ENCODE data around the gene PPP1CA.

PPP1CA gene

GRCh38 chr11:67441731-67442351, 40.2 kb upstream of the PPP1CA start:
- Histone ChIP-seq H3K4me1 (ENCODE audit: control extremely low read depth in 1 of 4, control insufficient read depth in 4 of 4, insufficient read depth in 4 of 4, low read length in 3 of 4) (peaks cover 1 to 73% (median 65%) of the 10 kb centered on the region in 4 experiments), H3K27ac (ENCODE audit: insufficient read depth in 1 of 2, low read depth in 1 of 2, low read length in 2 of 2, poor library complexity in 1 of 2, severe bottlenecking in 2 of 2) (no peak overlapping the region), H3K36me3 (ENCODE audit: control insufficient read depth in 4 of 4, insufficient read depth in 4 of 4, low read length in 3 of 4) (peaks cover 0 to 25% (median 0%) of the 10 kb centered on the region in 4 experiments), H3K9me3 (ENCODE audit: control extremely low read depth in 1 of 5, control insufficient read depth in 4 of 5, insufficient read depth in 2 of 5, low read depth in 1 of 5, low read length in 4 of 5) (no peaks in the 10 kb centered on the region), H3K27me3 (replicated peaks in 2 of 5; ENCODE audit: control insufficient read depth in 4 of 5, insufficient read depth in 5 of 5, low read length in 4 of 5) (no peaks in the 10 kb centered on the region), H3K4me3 (ENCODE audit: control insufficient read depth in 1 of 7, extremely low read depth in 1 of 7, insufficient read depth in 4 of 7, low read depth in 2 of 7, low read length in 6 of 7) (no peak overlapping the region)
- no peak for DNase-seq
- CTCF ChIA-PET, result interaction anchor here (1.2 to 2.1 kb wide), 4 partner anchors 13 to 51 kb away, joined by 3 to 11 read pairs (median 3); partner anchors contain the start of genes PPP1CA, RAD9A and RPS6KB2
- 93% methylated on average over 28 of the region's 28 CpGs for WGBS (ENCODE audit: insufficient coverage)
- POLR2A ChIA-PET, result no interaction called here

GRCh38 chr11:67441098-67441563, 39.5 kb upstream of the PPP1CA start:
- Histone ChIP-seq H3K27me3 (replicated peaks in 2 of 5; ENCODE audit: control insufficient read depth in 4 of 5, insufficient read depth in 5 of 5, low read length in 4 of 5) (no peaks in the 10 kb centered on the region), H3K9me3 (ENCODE audit: control extremely low read depth in 1 of 5, control insufficient read depth in 4 of 5, insufficient read depth in 2 of 5, low read depth in 1 of 5, low read length in 4 of 5) (no peaks in the 10 kb centered on the region), H3K4me3 (ENCODE audit: control insufficient read depth in 1 of 7, extremely low read depth in 1 of 7, insufficient read depth in 4 of 7, low read depth in 2 of 7, low read length in 6 of 7) (no peak overlapping the region), H3K27ac (ENCODE audit: insufficient read depth in 1 of 2, low read depth in 1 of 2, low read length in 2 of 2, poor library complexity in 1 of 2, severe bottlenecking in 2 of 2) (no peak overlapping the region), H3K36me3 (ENCODE audit: control insufficient read depth in 4 of 4, insufficient read depth in 4 of 4, low read length in 3 of 4) (peaks cover 0 to 29% (median 0%) of the 10 kb centered on the region in 4 experiments), H3K4me1 (ENCODE audit: control extremely low read depth in 1 of 4, control insufficient read depth in 4 of 4, insufficient read depth in 4 of 4, low read length in 3 of 4) (peaks cover 1 to 80% (median 71%) of the 10 kb centered on the region in 4 experiments)
- CTCF ChIA-PET, result interaction anchor here (0.6 to 2.1 kb wide), 7 partner anchors 9 to 64 kb away, joined by 3 to 11 read pairs (median 3); partner anchors contain the start of genes PITPNM1, PPP1CA, RAD9A and RPS6KB2
- POLR2A ChIA-PET, result interaction anchor here (1.4 kb wide), 1 partner anchor 40 kb away, joined by 6 read pairs; the partner anchor contains the start of gene PPP1CA
- WGBS (ENCODE audit: insufficient coverage), result 85% methylated on average over 19 of the region's 21 CpGs
- DNase-seq, result no peak

GRCh38 chr11:67440229-67441097, 38.8 kb upstream of the PPP1CA start:
- ChIA-PET POLR2A (interaction anchor here (1.4 kb wide), 1 partner anchor 39 kb away, joined by 6 read pairs; the partner anchor contains the start of gene PPP1CA), CTCF (interaction anchor here (0.6 to 2.1 kb wide), 9 partner anchors 9 to 65 kb away, joined by 3 to 11 read pairs (median 3); partner anchors contain the start of genes PITPNM1, PPP1CA, RAD9A and RPS6KB2)
- H3K27ac ChIP-seq (ENCODE audit: insufficient read depth in 1 of 2, low read depth in 1 of 2, low read length in 2 of 2, poor library complexity in 1 of 2, severe bottlenecking in 2 of 2), result no peak overlapping the region
- H3K9me3 ChIP-seq (ENCODE audit: control extremely low read depth in 1 of 5, control insufficient read depth in 4 of 5, insufficient read depth in 2 of 5, low read depth in 1 of 5, low read length in 4 of 5), result no peaks in the 10 kb centered on the region
- 60% methylated on average over 14 of the region's 17 CpGs for WGBS (ENCODE audit: insufficient coverage)
- H3K27me3 ChIP-seq (replicated peaks in 2 of 5; ENCODE audit: control insufficient read depth in 4 of 5, insufficient read depth in 5 of 5, low read length in 4 of 5), result no peaks in the 10 kb centered on the region
- H3K4me1 ChIP-seq (ENCODE audit: control extremely low read depth in 1 of 4, control insufficient read depth in 4 of 4, insufficient read depth in 4 of 4, low read length in 3 of 4), result peaks cover 1 to 85% (median 75%) of the 10 kb centered on the region in 4 experiments
- DNase-seq, result no peak
- no peak overlapping the region for H3K4me3 ChIP-seq (ENCODE audit: control insufficient read depth in 1 of 7, extremely low read depth in 1 of 7, insufficient read depth in 4 of 7, low read depth in 2 of 7, low read length in 6 of 7)
- H3K36me3 ChIP-seq (ENCODE audit: control insufficient read depth in 4 of 4, insufficient read depth in 4 of 4, low read length in 3 of 4), result peaks cover 2 to 36% (median 4%) of the 10 kb centered on the region in 4 experiments

- H3K9me3 ChIP-seq (ENCODE audit: control extremely low read depth in 1 of 5, control insufficient read depth in 4 of 5, insufficient read depth in 2 of 5, low read depth in 1 of 5, low read length in 4 of 5), result no peaks in the 10 kb centered on the region
- WGBS (ENCODE audit: insufficient coverage), result 63% methylated on average over 27 of the region's 31 CpGs
- no peak overlapping the region for H3K27ac ChIP-seq (ENCODE audit: insufficient read depth in 1 of 2, low read depth in 1 of 2, low read length in 2 of 2, poor library complexity in 1 of 2, severe bottlenecking in 2 of 2)
- H3K27me3 ChIP-seq (replicated peaks in 2 of 5; ENCODE audit: control insufficient read depth in 4 of 5, insufficient read depth in 5 of 5, low read length in 4 of 5), result no peaks in the 10 kb centered on the region
- ChIA-PET CTCF (interaction anchor here (0.7 to 2.1 kb wide), 6 partner anchors 11 to 43 kb away, joined by 3 to 11 read pairs (median 4); partner anchors contain the start of genes AIP and PPP1CA), POLR2A (interaction anchor here (1.1 to 1.4 kb wide), 3 partner anchors 12 to 38 kb away, joined by 4 to 6 read pairs (median 4); partner anchors contain the start of genes PPP1CA and RPS6KB2)
- H3K4me1 ChIP-seq (ENCODE audit: control extremely low read depth in 1 of 4, control insufficient read depth in 4 of 4, insufficient read depth in 4 of 4, low read length in 3 of 4), result peaks cover 1 to 85% (median 77%) of the 10 kb centered on the region in 4 experiments
- peak overlapping the region in 1 of 7 experiments; percentile 20 for H3K4me3 ChIP-seq (ENCODE audit: control insufficient read depth in 1 of 7, extremely low read depth in 1 of 7, insufficient read depth in 4 of 7, low read depth in 2 of 7, low read length in 6 of 7)
- DNase-seq, result peak in 1 of 3 donors; percentile 42
- peaks cover 2 to 45% (median 10%) of the 10 kb centered on the region in 4 experiments for H3K36me3 ChIP-seq (ENCODE audit: control insufficient read depth in 4 of 4, insufficient read depth in 4 of 4, low read length in 3 of 4)
Measured at GRCh38 chr11:67439321-67440228, 37.9 kb upstream of the PPP1CA start.

- no peaks in the 10 kb centered on the region for H3K9me3 ChIP-seq (ENCODE audit: control extremely low read depth in 1 of 5, control insufficient read depth in 4 of 5, insufficient read depth in 2 of 5, low read depth in 1 of 5, low read length in 4 of 5)
- POLR2A ChIA-PET, result interaction anchor here (0.7 to 2.2 kb wide), 9 partner anchors 10 to 37 kb away, joined by 3 to 10 read pairs (median 4); partner anchors contain the start of genes PPP1CA, RPS6KB2 and TMEM134
- CTCF ChIA-PET, result interaction anchor here (0.7 to 2.7 kb wide), 10 partner anchors 9 to 65 kb away, joined by 3 to 19 read pairs (median 5); partner anchors contain the start of genes CLCF1, PPP1CA, RPS6KB2 and TBC1D10C
- no peaks in the 10 kb centered on the region for H3K27me3 ChIP-seq (replicated peaks in 2 of 5; ENCODE audit: control insufficient read depth in 4 of 5, insufficient read depth in 5 of 5, low read length in 4 of 5)
- peaks cover 2 to 57% (median 17%) of the 10 kb centered on the region in 4 experiments for H3K36me3 ChIP-seq (ENCODE audit: control insufficient read depth in 4 of 4, insufficient read depth in 4 of 4, low read length in 3 of 4)
- WGBS (ENCODE audit: insufficient coverage), result 89% methylated on average over 35 of the region's 41 CpGs
- DNase-seq, result no peak
- H3K4me3 ChIP-seq (ENCODE audit: control insufficient read depth in 1 of 7, extremely low read depth in 1 of 7, insufficient read depth in 4 of 7, low read depth in 2 of 7, low read length in 6 of 7), result peak overlapping the region in 4 of 7 experiments; percentile 31 to 89 (median 78)
- H3K4me1 ChIP-seq (ENCODE audit: control extremely low read depth in 1 of 4, control insufficient read depth in 4 of 4, insufficient read depth in 4 of 4, low read length in 3 of 4), result peaks cover 1 to 90% (median 77%) of the 10 kb centered on the region in 4 experiments
- peak overlapping the region in 1 of 2 experiments; percentile 79 for H3K27ac ChIP-seq (ENCODE audit: insufficient read depth in 1 of 2, low read depth in 1 of 2, low read length in 2 of 2, poor library complexity in 1 of 2, severe bottlenecking in 2 of 2)
Measured at GRCh38 chr11:67438158-67438902, 36.7 kb upstream of the PPP1CA start.
